HG03521 (cell line): ENCODE data around the gene CFAP45.

ENCODE experiments used
- ATAC-seq: cut with Tn5 transposase; IDR thresholded peaks from one replicate; pipeline ENCODE4 v1.9.1; 2021; ENCODE audit warnings: mild to moderate bottlenecking, moderate library complexity; ENCODE audit not compliant: unreplicated experiment

CFAP45 gene

DNA sequence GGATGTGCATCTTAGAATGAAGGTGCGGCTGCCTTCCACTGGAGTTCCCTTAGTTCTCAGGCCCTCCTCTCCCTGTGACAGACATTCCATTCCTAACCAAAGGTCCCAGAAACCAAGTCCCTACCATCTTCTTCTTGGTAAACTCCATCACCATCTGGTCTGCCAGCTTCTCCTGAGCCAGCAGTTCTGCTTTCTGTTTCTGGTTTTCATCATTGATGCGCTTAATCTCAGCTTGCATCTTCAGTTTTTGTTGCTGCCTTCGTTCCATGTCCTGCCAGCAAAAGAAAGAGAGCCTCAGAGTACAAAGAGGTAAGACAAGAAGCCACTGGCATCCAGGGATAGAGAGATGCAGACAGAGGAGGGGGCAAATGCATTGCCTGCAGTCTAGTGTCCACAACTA lies 19.5 kb downstream of the CFAP45 start:
- no peak for ATAC-seq

DNA sequence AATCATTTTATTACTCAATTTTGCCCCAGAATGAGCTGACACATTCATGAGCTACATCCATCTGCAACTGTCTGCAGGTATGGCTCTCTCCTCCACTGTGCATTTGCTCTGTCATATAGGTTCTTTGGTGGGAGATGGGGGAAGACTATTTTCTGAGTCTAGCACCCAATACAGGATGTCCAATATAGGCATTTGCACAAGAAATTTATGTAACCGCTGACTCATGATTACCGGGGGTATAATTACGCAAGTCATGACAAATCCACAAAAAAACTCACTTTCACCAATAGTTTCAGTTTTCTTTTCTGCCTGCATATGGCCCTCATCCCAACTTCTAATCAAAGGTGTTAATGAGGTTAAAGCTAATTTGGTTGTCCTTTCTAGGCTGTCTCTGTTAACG lies 20.0 kb downstream of the CFAP45 start:
- ATAC-seq = no peak

DNA sequence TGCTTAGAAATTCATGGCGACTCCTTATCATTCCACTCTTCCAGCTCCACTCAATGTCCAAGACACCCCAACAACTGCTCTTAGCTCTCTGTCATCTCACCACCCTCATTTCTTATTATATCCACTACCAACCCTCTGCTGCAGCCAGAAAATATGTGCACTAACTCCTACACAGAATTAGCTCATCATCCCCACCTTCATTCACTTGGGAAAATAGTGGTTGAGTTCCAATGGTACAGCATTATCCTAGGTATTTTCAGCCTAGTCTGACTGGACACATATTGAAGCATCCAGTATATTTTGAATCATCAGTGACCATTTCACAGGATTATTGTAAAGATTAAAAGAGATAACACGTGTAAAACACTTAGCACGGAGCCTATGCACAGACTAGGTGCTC lies 20.8 kb downstream of the CFAP45 start:
- ATAC-seq = no peak

DNA sequence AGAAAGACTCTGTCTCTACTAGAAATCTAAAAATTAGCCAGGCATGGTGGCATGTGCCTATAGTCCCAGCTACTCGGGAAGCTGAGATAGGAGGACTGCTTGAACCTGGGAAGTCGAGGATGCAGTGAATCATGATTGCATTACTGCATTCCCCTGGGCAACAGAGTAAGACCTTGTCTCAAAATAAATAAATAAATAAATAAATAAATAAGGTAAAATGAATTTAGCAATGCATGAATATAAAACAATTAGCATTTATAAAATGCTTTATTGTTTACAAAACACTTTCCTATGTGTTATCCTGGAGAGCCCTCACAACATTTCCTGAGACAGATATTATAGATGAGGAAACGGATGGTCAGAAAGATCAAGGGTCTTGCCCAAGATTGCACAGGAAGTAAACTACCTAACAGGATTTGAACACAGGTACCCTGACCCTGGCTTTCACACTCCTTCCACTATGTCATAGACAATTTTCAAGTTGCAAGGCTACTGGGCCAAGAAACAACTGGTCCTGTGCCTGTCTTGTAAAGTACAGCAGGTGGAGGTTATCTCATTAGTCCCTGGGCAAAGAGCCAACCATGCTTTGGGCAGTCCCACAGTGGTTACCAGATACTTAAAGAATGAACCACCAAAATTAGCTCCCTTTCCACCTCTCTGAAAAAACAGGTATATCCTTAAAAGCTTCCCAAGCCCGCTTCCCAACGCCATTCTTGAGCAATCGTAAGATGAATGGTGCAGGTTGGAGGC lies 22.1 kb downstream of the CFAP45 start:
- no peak for ATAC-seq

DNA sequence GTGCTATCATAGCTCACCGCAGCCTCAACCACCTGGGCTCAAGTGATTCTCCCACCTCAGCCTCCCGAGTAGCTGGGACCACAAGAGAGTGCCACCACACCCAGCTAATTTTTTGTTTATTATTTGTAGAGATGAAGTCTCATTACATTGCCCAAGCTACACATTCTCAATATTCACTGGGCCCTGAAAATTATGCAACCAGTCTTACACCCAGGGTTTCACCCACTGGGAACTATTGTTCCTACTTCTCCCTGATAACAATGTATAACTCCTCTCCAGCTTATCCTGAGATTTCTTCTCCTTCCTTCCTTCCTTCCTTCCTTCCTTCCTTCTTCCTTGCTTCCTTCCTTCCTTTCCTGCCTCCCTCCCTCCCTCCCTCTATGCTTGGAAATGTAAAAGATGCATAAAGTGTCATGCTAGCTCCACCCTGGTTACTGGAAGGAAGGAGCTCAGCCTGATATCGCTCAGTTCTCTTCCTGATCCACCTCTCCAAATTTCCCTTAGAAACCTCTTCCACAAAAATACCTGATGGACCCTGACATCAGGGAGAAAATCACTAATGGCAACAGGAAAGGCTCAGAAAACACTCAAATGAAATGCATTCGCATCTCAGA lies 26.3 kb downstream of the CFAP45 start:
- ATAC-seq = no peak

DNA sequence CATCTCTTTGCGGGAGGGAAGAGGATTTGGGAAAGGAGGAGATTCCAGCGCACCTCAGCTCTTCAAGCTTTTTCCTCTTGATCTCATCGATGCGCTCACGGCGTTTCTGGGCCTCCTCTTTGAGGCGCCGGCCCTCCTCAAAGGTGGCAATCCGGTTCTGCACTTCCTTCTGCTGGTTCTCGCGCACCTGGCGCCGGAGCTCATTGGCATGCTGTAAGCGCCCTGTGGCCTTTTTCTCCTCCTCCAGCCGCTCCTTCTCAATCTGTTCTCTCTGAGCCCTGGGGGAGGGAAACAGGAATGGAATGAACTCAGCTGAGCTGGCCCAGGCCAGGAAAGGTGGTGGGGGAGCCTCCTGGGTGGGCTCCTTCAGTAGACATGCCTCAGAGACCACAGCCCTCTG lies 27.1 kb downstream of the CFAP45 start:
- no peak for ATAC-seq

DNA sequence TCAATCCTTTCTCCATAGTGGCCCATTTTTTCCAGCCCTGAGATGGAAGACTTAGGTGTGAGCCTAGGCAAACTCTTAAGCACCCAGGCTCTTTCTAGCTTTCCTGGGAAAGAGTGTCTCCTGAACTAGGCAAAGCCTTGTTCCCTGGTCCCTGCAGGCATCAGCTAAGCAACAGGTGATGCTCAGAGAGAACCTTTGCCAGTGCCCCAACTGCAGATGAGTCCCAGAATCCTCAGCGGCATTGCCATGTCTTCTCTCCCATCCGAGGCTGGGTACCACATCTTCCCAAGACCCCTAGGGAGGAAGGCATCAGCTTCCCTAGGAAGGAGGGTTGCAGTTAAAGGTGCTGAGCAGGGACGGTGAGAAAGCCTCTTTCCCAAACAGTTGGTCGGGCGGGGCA lies 29.3 kb downstream of the CFAP45 start:
- no peak for ATAC-seq

DNA sequence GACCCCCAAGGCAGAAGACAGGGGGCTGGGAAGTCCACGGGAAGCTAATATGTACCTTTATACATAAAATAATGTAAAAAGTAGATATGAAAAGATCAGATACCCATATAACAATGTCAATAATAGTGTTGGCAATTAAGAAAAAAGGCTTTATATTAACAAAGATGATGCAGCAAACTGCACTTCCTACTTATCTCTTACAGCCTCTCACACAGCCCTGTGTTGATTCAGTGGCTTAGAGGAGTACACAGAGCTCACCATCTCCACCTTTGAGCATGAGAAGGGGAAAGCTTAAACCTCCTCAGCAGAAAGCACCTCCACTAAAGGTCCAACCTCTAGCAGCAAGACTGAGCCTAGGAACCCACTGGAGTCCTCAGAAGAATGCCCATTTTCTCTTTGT lies 30.4 kb downstream of the CFAP45 start:
- no peak for ATAC-seq

DNA sequence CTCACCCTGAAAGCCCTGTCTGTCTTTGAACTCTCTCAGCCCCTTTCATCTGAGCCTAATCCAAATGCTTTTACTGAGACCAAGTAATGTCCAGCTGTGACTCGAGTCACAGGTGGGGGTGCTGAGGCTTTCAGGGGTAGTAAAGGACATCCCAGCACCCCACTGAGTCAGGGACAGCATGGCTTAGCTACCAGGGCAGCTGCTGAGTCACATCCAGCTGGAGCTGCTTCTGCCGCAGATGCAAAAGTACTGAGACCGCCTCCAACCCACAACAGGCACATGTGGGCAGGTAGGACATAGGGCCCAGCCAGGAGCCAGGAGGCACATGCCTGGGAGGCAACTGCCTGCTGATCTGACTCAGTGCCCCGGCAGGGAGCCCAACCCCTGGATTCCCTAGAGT lies 30.8 kb downstream of the CFAP45 start:
- ATAC-seq = no peak

DNA sequence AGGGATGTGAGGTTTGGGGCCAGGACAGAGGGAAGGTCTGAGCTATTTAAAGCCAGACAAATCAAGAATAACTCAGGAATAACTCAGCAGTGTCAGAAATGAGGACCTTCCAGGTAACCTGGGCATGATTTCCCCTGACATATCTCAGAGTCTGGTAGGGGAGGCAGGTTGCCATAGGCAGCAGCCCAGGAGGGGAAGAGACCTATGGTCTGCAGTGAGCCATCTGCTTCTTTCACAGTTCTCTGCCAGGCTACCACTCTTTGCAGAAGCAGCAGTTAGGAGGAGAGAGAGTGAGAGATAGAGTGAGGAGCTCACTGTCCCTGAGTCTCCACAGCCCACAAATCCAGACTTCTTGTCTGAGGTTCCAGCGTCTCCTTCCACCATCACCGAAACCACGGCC lies 31.2 kb downstream of the CFAP45 start:
- ATAC-seq = no peak

DNA sequence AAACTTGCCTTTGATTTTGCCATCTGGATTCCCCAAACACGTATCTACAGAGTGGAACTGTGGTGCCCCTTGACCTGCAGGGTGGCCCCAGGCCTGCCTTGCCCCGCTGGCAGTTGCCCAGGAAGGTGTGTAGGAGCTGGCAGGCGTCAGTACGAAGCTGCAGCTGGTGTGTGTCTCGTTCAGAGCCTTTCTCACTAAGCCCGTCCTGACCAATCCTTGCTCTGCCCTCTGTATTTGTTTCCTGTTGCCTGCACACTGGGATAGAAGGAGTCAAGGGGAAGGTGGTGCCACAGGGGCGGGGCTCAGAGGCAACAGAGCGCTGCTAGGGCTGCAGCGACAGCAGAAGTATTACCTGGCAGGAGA lies 32.3 kb downstream of the CFAP45 start:
- no peak for ATAC-seq

DNA sequence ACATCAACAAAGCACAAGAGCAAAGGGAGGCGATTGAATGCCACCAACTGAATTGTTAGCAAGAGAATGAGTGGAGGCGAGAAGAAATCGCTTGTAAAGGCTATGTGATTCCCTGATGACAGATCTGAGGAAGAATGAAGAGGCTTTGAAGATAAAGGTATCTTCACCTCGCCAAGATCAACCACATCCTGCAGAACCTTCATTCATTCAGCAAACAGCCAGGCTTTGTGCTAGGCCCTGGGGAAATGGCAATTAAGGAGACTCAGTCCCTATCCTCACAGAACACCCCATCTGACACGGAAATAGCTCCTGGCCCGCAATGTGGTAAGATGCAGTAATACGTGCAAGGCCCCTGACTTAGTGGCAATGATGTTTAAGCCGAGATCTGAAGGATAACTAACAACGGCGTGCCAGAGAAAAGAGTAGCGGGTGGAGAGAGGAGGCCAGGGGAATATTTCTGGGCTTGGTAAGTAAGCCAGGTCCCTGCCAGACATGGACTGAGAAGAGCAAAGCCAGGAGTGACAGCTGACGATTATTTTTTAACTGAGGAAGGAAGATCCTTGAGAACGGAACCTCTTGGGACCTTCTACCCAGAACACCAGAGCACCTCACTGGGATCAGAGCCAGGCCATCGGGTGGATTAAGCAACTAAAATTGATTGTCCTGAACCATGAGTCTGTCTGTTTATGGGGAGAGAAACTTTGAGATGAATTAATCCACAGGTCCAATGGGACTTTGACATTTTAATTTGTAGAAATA lies 32.9 kb downstream of the CFAP45 start:
- ATAC-seq = no peak

DNA sequence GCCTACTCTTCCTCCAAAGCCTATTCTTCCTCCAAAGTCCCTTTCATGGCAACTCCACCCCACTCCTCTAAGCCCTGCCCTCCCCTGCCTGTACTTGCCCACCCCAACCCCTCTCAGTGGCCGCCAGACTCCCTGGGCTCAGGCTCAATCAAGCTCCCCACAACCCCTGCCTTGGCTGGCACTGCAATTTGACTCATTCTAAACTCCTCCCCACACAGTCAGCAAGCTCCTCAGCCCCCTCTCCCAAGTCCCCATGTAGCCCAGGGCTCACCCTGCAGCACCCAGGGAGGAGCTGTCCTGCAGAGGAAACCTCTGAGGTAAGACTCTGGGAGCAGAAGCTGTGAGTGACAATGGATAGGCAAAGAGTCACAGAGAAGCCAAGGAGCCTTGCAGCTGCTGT lies 33.9 kb downstream of the CFAP45 start:
- ATAC-seq = no peak

DNA sequence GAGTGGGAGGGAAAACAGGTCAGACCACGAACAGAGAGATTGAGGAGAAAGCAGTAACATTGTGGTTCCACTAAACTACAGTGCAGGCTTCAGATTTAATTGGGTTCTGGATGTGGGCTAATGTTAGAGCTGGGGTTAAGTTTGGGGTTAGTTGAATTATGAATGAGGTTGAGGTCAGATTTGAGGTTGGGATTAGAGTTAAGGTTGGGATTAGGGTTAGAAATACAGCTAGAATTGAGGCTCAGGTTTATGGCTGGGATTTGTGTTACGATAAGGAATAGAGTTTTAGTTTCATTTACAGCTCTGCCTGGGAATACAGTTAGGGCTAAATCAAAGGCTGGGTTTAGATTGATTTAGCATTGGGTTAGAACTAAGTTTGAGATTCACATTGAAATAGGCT lies 35.7 kb downstream of the CFAP45 start:
- no peak for ATAC-seq

DNA sequence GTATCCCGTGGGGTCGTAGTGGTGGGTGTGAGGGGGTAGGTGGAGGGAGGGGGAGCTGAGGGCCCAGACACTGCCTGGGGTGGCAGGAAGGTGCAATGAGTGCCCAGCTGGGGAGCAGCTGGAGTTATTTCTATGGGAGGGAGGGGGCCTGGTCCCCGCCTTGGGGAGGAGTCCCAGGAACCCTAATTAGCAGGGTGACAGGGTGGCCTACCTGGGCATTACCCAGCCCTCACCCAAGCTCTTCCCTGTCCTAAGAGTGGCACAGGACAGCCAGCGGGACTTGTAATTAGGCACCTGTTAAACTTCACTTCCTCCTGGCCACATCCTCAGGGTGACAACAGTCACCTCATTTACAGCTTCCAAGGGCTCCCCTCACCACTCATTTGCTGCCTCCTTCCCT lies 37.4 kb downstream of the CFAP45 start, which contains the start of gene VSIG8:
Gene VSIG8 (minus strand): TSS at position 101 of the 400 bp plus-strand sequence. CDS start 136 bp downstream, outside the sequence.
- ATAC-seq = no peak

DNA sequence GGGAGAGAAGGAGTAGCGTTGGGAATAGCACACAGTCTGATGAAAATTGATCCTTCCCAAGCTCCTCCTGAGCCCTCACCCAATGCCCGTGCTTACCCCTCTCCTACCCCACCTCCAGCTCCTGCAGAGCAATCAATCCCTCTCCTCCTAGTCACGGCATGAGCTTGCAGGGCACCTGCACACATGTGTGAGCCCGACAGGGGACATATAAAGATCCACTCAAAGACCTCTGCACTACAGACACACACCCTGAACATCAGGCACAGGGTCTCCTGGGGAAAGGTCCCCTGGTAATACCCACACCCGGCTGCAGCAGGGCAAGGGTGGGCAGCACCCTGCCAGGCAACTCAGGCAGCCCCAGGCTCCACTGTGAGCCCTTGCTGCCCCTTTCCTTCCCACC lies 37.9 kb downstream of the CFAP45 start:
- no peak for ATAC-seq

DNA sequence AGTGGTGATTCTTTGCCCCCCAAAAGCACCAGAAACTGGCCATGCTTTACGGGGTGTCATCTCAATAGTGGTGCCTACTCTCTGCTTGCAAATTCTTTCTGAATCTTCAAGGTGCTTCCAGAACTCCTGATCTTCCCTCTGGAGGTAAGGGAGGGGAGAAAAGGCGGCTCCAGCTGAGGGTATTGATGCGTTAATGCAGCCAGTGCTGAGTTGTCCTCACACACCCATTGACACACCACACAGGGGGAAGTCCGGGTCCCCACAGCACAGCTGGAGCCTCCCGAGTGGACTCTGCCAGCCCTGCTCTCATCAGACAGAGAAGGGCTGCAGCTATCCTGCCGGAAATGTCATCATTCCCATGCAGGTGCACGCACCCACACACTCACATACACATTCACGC lies 38.7 kb downstream of the CFAP45 start:
- ATAC-seq = no peak

DNA sequence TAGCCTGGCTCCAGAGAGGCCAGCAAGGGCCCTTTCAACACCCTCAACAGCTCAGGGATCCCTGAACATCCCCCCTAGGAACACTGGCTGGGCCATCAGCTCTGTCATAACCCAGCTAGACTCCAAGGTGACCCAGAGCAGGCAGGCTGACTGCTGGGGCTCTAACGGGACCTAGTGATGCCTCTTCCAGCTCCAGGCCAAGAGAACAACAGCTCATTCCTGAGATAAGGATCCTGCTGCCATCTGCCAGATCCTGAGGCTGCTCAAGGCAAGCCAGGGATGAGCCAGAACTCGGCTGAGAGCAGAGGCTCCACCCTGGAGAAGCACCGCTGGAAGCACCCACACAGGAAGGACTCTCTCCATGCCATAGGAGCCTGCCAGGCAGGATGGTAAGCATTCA lies 39.5 kb downstream of the CFAP45 start:
- ATAC-seq = no peak

DNA sequence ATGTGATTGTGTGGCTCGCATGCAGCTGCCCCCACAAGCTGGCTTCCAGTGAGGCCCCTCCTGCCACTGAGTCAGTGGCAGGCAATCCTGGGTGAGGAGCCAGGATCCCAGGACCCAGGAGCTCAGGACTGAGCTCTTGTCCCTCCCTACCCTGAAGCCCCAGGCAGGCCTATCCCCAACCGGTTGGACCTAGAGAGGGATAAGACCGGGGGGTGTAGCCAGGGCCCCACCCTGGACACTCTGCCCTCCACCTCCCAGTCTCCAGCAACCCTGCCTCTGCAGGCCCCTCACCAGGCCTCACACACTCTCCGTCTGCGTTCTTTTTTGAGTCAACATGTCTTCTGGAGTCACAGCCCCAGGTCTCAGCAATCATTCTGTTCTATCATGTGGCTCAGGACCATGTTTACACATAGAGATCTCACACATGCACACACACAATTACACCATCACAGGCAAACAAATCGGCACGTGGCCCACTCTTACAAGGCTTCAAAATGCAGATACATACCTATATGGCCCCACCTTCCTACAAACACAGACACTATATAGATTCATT lies 40.1 kb downstream of the CFAP45 start:
- ATAC-seq = no peak

DNA sequence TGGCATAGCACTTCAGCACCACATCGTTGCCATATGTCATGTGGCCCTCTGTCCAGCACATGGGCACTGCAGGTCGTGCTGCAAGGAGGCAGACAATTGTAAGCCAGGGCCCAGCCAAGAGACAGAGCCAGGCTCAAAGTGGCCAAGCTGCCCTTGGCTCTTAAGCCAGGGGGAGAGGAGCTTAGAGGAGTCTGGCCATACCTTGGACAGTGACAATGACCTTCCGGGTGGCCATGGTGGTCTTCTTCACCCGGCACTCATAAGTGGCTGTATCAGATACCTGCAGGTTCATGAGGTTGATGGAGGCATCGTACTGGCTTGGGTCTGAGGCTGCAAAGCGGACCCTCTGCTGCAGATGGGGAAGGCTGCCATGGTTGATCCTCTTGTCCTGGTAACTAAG lies 42.1 kb downstream of the CFAP45 start:
- ATAC-seq = no peak

DNA sequence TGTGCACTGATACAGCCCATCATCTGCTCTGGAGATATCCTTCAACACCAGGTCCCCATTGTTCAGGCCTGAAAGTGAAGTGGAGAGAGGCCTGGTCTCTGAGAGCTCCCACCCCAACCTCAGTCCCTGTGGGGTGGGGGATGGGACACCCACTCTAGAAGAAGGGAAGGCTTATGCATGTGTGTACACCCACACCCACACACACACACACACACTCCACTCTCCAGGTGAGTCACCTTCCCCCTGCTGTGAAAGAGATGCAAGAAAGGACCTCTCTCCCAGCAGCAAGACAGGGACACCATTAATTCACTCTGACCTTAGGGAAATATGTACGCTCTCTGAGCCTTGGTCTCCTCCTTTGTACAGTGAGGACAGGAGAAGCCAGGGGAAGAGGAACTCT lies 43.4 kb downstream of the CFAP45 start:
- no peak for ATAC-seq

DNA sequence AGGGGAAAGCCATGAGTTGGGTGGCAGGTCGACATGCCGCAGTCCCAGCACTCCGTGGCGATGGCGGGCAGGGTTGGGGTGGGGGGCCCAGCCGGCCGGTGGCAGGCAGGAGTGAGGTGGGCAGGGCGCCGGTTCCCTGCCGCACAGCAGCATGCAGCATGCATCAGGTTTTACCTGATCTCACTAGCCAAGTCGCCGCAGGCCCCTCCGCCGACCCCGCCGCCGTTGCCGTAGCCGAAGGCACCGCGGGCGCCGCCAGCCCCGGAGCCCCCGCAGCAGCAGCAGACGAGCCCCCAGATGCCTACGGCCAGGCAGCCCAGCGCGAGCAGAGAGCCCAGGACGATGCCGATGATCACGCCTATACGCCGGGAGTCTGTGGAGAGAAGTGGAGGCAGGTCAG lies 44.3 kb downstream of the CFAP45 start:
- ATAC-seq = no peak
